ENCODE data around the gene HS2ST1. TPM values are rescaled to one million over a fixed set of nuclear protein-coding genes. Genes with fewer than 3 reads are reported as not detected.

The HS2ST1 gene
- total RNA-seq, 3 donors from 2014 or later (not counting 1 experiment from before 2014, with no cell fraction given), result 12.5 to 18.4 (median 14.3) TPM

GRCh38 chr1:87094238-87094637 lies 179.8 kb downstream of the HS2ST1 start:
- no peak for ATAC-seq
- TF ChIP-seq, protein P1, sequence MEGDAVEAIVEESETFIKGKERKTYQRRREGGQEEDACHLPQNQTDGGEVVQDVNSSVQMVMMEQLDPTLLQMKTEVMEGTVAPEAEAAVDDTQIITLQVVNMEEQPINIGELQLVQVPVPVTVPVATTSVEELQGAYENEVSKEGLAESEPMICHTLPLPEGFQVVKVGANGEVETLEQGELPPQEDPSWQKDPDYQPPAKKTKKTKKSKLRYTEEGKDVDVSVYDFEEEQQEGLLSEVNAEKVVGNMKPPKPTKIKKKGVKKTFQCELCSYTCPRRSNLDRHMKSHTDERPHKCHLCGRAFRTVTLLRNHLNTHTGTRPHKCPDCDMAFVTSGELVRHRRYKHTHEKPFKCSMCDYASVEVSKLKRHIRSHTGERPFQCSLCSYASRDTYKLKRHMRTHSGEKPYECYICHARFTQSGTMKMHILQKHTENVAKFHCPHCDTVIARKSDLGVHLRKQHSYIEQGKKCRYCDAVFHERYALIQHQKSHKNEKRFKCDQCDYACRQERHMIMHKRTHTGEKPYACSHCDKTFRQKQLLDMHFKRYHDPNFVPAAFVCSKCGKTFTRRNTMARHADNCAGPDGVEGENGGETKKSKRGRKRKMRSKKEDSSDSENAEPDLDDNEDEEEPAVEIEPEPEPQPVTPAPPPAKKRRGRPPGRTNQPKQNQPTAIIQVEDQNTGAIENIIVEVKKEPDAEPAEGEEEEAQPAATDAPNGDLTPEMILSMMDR (IDR thresholded peaks at IDR 0.05), result no peak
- H3K27ac Mint-ChIP-seq, result no peak overlapping the region
- no peaks in the 10 kb centered on the region for H3K27me3 ChIP-seq (ENCODE audit: control insufficient read depth, insufficient read depth, low read length)
- DNase-seq, result no peak
- no peak overlapping the region for H3K4me3 ChIP-seq (ENCODE audit: low read length)
- 100% methylated on average over 1 of the region's 2 CpGs for WGBS (ENCODE audit: insufficient coverage)
- no peaks in the 10 kb centered on the region for H3K4me1 ChIP-seq (ENCODE audit: control insufficient read depth, insufficient read depth, low read length)
- peaks cover 5 to 6% of the 10 kb centered on the region in 2 donors for H3K4me1 Mint-ChIP-seq
- intact Hi-C loops (cut with micrococcal nuclease), result no loop called here
- H3K36me3 Mint-ChIP-seq, result no peaks in the 10 kb centered on the region
- H3K27me3 Mint-ChIP-seq (ENCODE audit: low read depth in 2 of 2), result no peaks in the 10 kb centered on the region
- no peaks in the 10 kb centered on the region for H3K9me3 ChIP-seq (ENCODE audit: control insufficient read depth, insufficient read depth, low read length)
- H3K9me3 Mint-ChIP-seq, result no peaks in the 10 kb centered on the region
- H3K27ac ChIP-seq (ENCODE audit: low read length), result no peak overlapping the region
- H3K36me3 ChIP-seq (ENCODE audit: control insufficient read depth, insufficient read depth, low read length), result no peaks in the 10 kb centered on the region
- no peak overlapping the region for H3K4me3 Mint-ChIP-seq

GRCh38 chr1:87100271-87100670 lies 185.8 kb downstream of the HS2ST1 start:
- DNase-seq (no peak), ATAC-seq (no peak)
- TF ChIP-seq, protein P1 (IDR thresholded peaks at IDR 0.05), result no peak
- Mint-ChIP-seq H3K36me3 (peaks cover 4% of the 10 kb centered on the region), H3K4me3 (no peak overlapping the region), H3K27ac (no peak overlapping the region), H3K9me3 (peaks cover 2 to 3% of the 10 kb centered on the region in 2 donors), H3K4me1 (no peaks in the 10 kb centered on the region), H3K27me3 (ENCODE audit: low read depth in 2 of 2) (no peaks in the 10 kb centered on the region)
- no peaks in the 10 kb centered on the region for H3K36me3 ChIP-seq (ENCODE audit: control insufficient read depth, insufficient read depth, low read length)
- 100% methylated on average over 1 of the region's 1 CpG for WGBS (ENCODE audit: insufficient coverage)
- H3K4me1 ChIP-seq (ENCODE audit: control insufficient read depth, insufficient read depth, low read length), result no peaks in the 10 kb centered on the region
- no peak overlapping the region for H3K27ac ChIP-seq (ENCODE audit: low read length)
- intact Hi-C loops (cut with micrococcal nuclease), result no loop called here
- no peaks in the 10 kb centered on the region for H3K27me3 ChIP-seq (ENCODE audit: control insufficient read depth, insufficient read depth, low read length)
- H3K9me3 ChIP-seq (ENCODE audit: control insufficient read depth, insufficient read depth, low read length), result peaks cover 12% of the 10 kb centered on the region
- H3K4me3 ChIP-seq (ENCODE audit: low read length), result no peak overlapping the region

- Mint-ChIP-seq H3K27me3 (ENCODE audit: low read depth in 2 of 2) (no peaks in the 10 kb centered on the region), H3K27ac (no peak overlapping the region), H3K4me1 (no peaks in the 10 kb centered on the region), H3K9me3 (peaks cover 2 to 3% of the 10 kb centered on the region in 2 donors), H3K36me3 (peaks cover 4% of the 10 kb centered on the region), H3K4me3 (no peak overlapping the region)
- DNase-seq (no peak), ATAC-seq (no peak)
- Histone ChIP-seq H3K9me3 (ENCODE audit: control insufficient read depth, insufficient read depth, low read length) (peaks cover 12% of the 10 kb centered on the region), H3K27me3 (ENCODE audit: control insufficient read depth, insufficient read depth, low read length) (no peaks in the 10 kb centered on the region), H3K4me3 (ENCODE audit: low read length) (no peak overlapping the region), H3K4me1 (ENCODE audit: control insufficient read depth, insufficient read depth, low read length) (no peaks in the 10 kb centered on the region), H3K27ac (ENCODE audit: low read length) (no peak overlapping the region), H3K36me3 (ENCODE audit: control insufficient read depth, insufficient read depth, low read length) (no peaks in the 10 kb centered on the region)
- TF ChIP-seq, protein P1 (IDR thresholded peaks at IDR 0.05), result no peak
- intact Hi-C loops (cut with micrococcal nuclease), result no loop called here
These were observed 188.6 kb downstream of the HS2ST1 start for GRCh38 chr1:87103074-87103473.

DNA sequence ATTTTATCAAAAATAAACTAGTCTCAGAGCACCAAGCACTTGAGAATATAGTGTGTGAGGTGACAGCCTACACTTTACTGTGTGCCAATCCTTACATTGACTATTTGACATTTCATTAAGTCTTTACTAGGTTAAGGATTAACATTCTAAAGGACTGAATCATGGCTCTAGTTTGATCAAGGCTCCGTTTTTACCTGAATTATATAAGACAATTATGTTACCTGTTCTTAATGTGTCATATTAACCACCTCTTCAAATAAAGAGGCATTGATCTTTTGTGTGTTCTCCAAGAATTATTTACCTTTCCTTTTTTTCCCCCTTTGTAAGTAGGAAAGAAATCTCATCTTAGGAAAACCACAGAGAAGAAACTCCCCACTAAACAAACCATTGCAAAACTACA lies 189.7 kb downstream of the HS2ST1 start:
- no peaks in the 10 kb centered on the region for H3K4me1 Mint-ChIP-seq
- Histone ChIP-seq H3K4me1 (ENCODE audit: control insufficient read depth, insufficient read depth, low read length) (no peaks in the 10 kb centered on the region), H3K9me3 (ENCODE audit: control insufficient read depth, insufficient read depth, low read length) (peaks cover 12% of the 10 kb centered on the region), H3K27ac (ENCODE audit: low read length) (no peak overlapping the region), H3K27me3 (ENCODE audit: control insufficient read depth, insufficient read depth, low read length) (no peaks in the 10 kb centered on the region), H3K4me3 (ENCODE audit: low read length) (no peak overlapping the region), H3K36me3 (ENCODE audit: control insufficient read depth, insufficient read depth, low read length) (no peaks in the 10 kb centered on the region)
- ATAC-seq (no peak), DNase-seq (no peak)
- H3K4me3 Mint-ChIP-seq, result no peak overlapping the region
- H3K27me3 Mint-ChIP-seq (ENCODE audit: low read depth in 2 of 2), result no peaks in the 10 kb centered on the region
- TF ChIP-seq, protein P1 (IDR thresholded peaks at IDR 0.05), result no peak
- WGBS (ENCODE audit: insufficient coverage), result no CpG with 5 or more reads among the region's 1 CpG
- intact Hi-C loops (cut with micrococcal nuclease), result no loop called here
- H3K27ac Mint-ChIP-seq, result no peak overlapping the region
- peaks cover 4% of the 10 kb centered on the region for H3K36me3 Mint-ChIP-seq
- peaks cover 2 to 3% of the 10 kb centered on the region in 2 donors for H3K9me3 Mint-ChIP-seq
